Measurements from ENCODE around the gene TOX4.

DNA sequence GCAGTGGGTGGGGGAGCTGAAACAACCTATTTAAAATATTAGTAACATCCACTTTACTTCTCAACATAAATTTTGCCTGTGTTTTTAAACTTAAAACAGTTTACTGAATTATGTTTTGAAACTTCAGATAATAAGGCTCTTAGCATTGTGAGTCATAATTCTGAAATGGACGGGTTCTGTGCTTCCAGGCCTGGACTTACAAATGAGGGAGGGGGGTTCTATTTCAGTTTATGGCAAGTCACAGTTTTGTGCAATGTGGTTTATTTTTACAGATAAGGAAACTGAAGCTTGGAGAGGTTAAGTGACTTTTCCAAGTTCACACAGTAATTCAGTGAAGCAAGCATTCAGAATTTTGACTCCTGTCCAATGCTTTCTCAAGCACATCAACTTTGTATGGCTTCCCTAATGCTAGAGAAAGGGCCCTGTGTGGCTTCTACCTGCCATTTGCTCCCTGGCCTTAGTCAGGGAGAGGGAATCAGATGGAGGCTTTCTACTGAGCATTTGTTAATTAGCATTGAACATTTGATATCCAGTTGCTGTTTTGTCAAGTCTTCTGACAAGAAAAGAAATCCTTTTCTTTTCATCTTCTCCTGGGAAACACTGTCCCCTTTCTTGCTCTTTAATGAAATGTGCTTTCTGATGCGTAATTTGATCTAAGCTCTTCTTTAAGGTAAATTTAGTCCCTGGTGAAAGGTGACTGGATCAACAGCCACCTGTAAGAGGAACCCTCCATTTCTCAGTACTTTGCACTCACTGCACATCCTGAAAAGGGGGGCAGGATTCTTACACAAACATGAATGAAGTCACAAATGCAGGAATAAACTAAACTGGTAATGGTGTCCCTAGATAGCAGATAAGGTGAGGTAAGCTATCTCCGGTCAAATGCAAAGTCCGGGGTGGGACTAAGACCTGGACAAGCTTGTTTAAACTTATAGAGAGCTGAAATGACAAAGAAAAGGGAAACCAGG, 51.7 kb downstream of the TOX4 start:
- TF ChIP-seq, protein P1, sequence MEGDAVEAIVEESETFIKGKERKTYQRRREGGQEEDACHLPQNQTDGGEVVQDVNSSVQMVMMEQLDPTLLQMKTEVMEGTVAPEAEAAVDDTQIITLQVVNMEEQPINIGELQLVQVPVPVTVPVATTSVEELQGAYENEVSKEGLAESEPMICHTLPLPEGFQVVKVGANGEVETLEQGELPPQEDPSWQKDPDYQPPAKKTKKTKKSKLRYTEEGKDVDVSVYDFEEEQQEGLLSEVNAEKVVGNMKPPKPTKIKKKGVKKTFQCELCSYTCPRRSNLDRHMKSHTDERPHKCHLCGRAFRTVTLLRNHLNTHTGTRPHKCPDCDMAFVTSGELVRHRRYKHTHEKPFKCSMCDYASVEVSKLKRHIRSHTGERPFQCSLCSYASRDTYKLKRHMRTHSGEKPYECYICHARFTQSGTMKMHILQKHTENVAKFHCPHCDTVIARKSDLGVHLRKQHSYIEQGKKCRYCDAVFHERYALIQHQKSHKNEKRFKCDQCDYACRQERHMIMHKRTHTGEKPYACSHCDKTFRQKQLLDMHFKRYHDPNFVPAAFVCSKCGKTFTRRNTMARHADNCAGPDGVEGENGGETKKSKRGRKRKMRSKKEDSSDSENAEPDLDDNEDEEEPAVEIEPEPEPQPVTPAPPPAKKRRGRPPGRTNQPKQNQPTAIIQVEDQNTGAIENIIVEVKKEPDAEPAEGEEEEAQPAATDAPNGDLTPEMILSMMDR (IDR thresholded peaks at IDR 0.05; ENCODE audit: low read length) = no peak
- TF ChIP-seq EZH2 (IDR thresholded peaks at IDR 0.05; ENCODE audit: borderline replicate concordance, low read length) = no peak

All from OCI-LY1 (cell line).